Panc1 (cell line): ENCODE data around the gene DRD2. TPM values are rescaled to one million over a fixed set of nuclear protein-coding genes. Genes with fewer than 3 reads are reported as not detected.

Source experiments
- ATAC-seq: fragments of 200-7000 bp; cut with Tn5 transposase; 2 replicates; pipeline ENCODE4 v1.9.1; 2020; ENCODE audit warnings: mild to moderate bottlenecking, moderate library complexity
- BruUV-seq: library from RNA; stranded (reverse); fragments of 400-500 nt; replicated peaks from 2 replicates; lab custom pipeline; 2021; lab: Mats Ljungman, UMichigan
- CTCF ChIA-PET: fragments of 300-600 bp; sonication (Branson Sonifier 250); formaldehyde crosslinking; loops from one replicate; lab custom pipeline; 2022; ENCODE audit warnings: antibody characterized with exemption; lab: Charles Lee
- POLR2A ChIA-PET: fragments of 300-600 bp; sonication (Branson Sonifier 250); formaldehyde crosslinking; loops from one replicate; lab custom pipeline; 2022; ENCODE audit warnings: antibody characterized with exemption; lab: Charles Lee
- DNase-seq: peaks from one replicate; pipeline ENCODE4 v3.0.0-alpha.2; 2010; ENCODE audit warnings: low read depth, low spot score
- H3K27ac ChIP-seq: 2 replicates; pipeline ENCODE4 v1.5.1; 2011; ENCODE audit warnings: mild to moderate bottlenecking, low read length, inconsistent platforms
- H3K27me3 ChIP-seq: fragments of 200-500 bp; sonication (Bioruptor generic); 2 replicates; pipeline ENCODE4 v1.6.0; 2014; ENCODE audit warnings: low read length, inconsistent platforms; ENCODE audit not compliant: control insufficient read depth, insufficient read depth
- H3K36me3 ChIP-seq: fragments of 200-500 bp; sonication (Bioruptor generic); 2 replicates; pipeline ENCODE4 v1.5.1; 2014; ENCODE audit warnings: inconsistent platforms, mild to moderate bottlenecking, low read length, moderate library complexity; ENCODE audit not compliant: control insufficient read depth, insufficient read depth
- H3K4me1 ChIP-seq: 2 replicates; pipeline ENCODE4 v1.5.1; 2011; ENCODE audit warnings: inconsistent platforms, mild to moderate bottlenecking, low read length, moderate library complexity; ENCODE audit not compliant: control insufficient read depth, insufficient read depth
- H3K4me3 ChIP-seq, 2 experiments: 2 replicates each; pipeline ENCODE4 v1.5.1; 2011 to 2012; ENCODE audit warnings: low read depth in 2 of 2, low read length in 2 of 2, mild to moderate bottlenecking in 2 of 2, inconsistent platforms in 1 of 2, moderate library complexity in 1 of 2
- H3K9me3 ChIP-seq: fragments of 200-500 bp; sonication (Bioruptor generic); 2 replicates; pipeline ENCODE4 v1.5.1; 2014; ENCODE audit warnings: low read depth, mild to moderate bottlenecking, inconsistent platforms, low read length, moderate library complexity; ENCODE audit not compliant: control insufficient read depth, insufficient read depth
- CTCF ChIP-seq: fragments of 450-650 bp; IDR thresholded peaks from 2 replicates; pipeline ENCODE4 v1.5.1; 2017; ENCODE audit warnings: mild to moderate bottlenecking
- POLR2AphosphoS5 ChIP-seq: IDR thresholded peaks from 2 replicates; pipeline ENCODE4 v1.6.1; 2012; ENCODE audit warnings: mild to moderate bottlenecking, low read depth, low read length, moderate library complexity
- REST ChIP-seq, 2 experiments: IDR thresholded peaks; 2 replicates each; pipeline ENCODE4 v1.6.1; 2011 to 2012; ENCODE audit warnings: low read depth in 2 of 2, control low read depth in 1 of 2, low read length in 1 of 2, mild to moderate bottlenecking in 1 of 2, moderate library complexity in 1 of 2; ENCODE audit not compliant: insufficient read depth in 1 of 2
- SIN3A ChIP-seq: IDR thresholded peaks from 2 replicates; pipeline ENCODE4 v1.6.1; 2012; ENCODE audit warnings: low read depth, mild to moderate bottlenecking, low read length, moderate library complexity, borderline replicate concordance; ENCODE audit not compliant: insufficient read depth
- TCF7L2 ChIP-seq: IDR thresholded peaks from 2 replicates; pipeline ENCODE4 v1.6.1; 2011; ENCODE audit warnings: mild to moderate bottlenecking, low read depth, low read length, inconsistent platforms
- in situ Hi-C: cut with HindIII; loops from 2 replicates; pipeline ENCODE4 v1.10.0; 2016; ENCODE audit warnings: low sequenced_read_pairs, low pct_unique_long_range_greater_than_20kb
- intact Hi-C: fragments of 100-400 bp; cut with micrococcal nuclease; formaldehyde crosslinking; loops from one replicate; pipeline ENCODE4 v1.10.0; 2022; ENCODE audit not compliant: unreplicated experiment
- total RNA-seq: library from RNA; stranded (reverse); gene quantifications from one replicate; pipeline ENCODE4 v1.2.1, GENCODE V29; 2021; ENCODE audit not compliant: unreplicated experiment

DRD2 gene
- total RNA-seq, 1 experiment from 2014 or later = 5.3 TPM

- CTCF ChIA-PET = no interaction called here
- peaks cover 2% of the 10 kb centered on the region; the same call in 1 of the 2 replicates for H3K27me3 ChIP-seq
These were observed 48.5 kb downstream of the DRD2 start for GRCh38 chr11:113426686-113427085.

GRCh38 chr11:113420808-113421207, 54.4 kb downstream of the DRD2 start:
- ChIA-PET CTCF (no interaction called here), POLR2A (no interaction called here)
- Histone ChIP-seq H3K27me3 (peaks cover 2% of the 10 kb centered on the region; the same call in 1 of the 2 replicates), H3K4me1 (no peaks in the 10 kb centered on the region), H3K36me3 (no peaks in the 10 kb centered on the region), H3K27ac (no peak overlapping the region), H3K9me3 (no peaks in the 10 kb centered on the region), H3K4me3 (no peak overlapping the region)
- no peak for ATAC-seq
- in situ Hi-C loops (no loop called here), intact Hi-C loops (no loop called here)
- no peak for TF ChIP-seq CTCF
- no peak for TF ChIP-seq REST (IDR thresholded peaks at IDR 0.05; ENCODE audit: insufficient read depth in 1 of 2, low read depth in 2 of 2, low read length in 1 of 2)
- no peak for TF ChIP-seq TCF7L2
- TF ChIP-seq SIN3A = no peak
- no peak for TF ChIP-seq POLR2AphosphoS5
- DNase-seq = no peak
- no TSS peak for BruUV-seq

More at GRCh38 chr11:113426686-113427085, 48.5 kb downstream of the DRD2 start:
- POLR2A ChIA-PET = no interaction called here
- H3K36me3 ChIP-seq = no peaks in the 10 kb centered on the region
- in situ Hi-C loops (no loop called here), intact Hi-C loops (no loop called here)
- no peak overlapping the region for H3K27ac ChIP-seq
- DNase-seq (no peak), ATAC-seq (no peak)
- H3K9me3 ChIP-seq = no peaks in the 10 kb centered on the region
- no peaks in the 10 kb centered on the region for H3K4me1 ChIP-seq
- TF ChIP-seq SIN3A (no peak), TCF7L2 (no peak), POLR2AphosphoS5 (no peak), CTCF (no peak), REST (IDR thresholded peaks at IDR 0.05; ENCODE audit: insufficient read depth in 1 of 2, low read depth in 2 of 2, low read length in 1 of 2) (no peak)
- H3K4me3 ChIP-seq = no peak overlapping the region
- no TSS peak for BruUV-seq
